Esophagus squamous epithelium (tissue), 5 donors: ENCODE measurements around the gene EDA. TPM values are rescaled to one million over a fixed set of nuclear protein-coding genes. Genes with fewer than 3 reads are reported as not detected.

ENCODE experiments used
- DNase-seq: peaks from one replicate; lab custom pipeline; 2025; lab: John Stamatoyannopoulos, UW
- H3K27ac ChIP-seq, 4 donors: fragments of 200-600 bp; sonication (generic); one replicate each; pipeline ENCODE4 v1.5.1; 2016 to 2019; ENCODE audit warnings: mild to moderate bottlenecking in 1 of 4
- H3K27me3 ChIP-seq, 4 donors: fragments of 200-600 bp; sonication (generic); 1 replicate in 3 of 4; 2 replicates in 1 of 4; pipeline versions ENCODE4 v1.5.1 to v1.6.0; 2017 to 2021; ENCODE audit warnings: antibody characterized with exemption in 1 of 4
- H3K36me3 ChIP-seq, 3 donors: fragments of 200-600 bp; sonication (generic); one replicate each; pipeline ENCODE4 v1.5.1; 2016 to 2019
- H3K4me1 ChIP-seq, 3 donors: fragments of 200-600 bp; sonication (generic); one replicate each; pipeline ENCODE4 v1.5.1; 2017 to 2019
- H3K4me3 ChIP-seq, 4 donors: fragments of 200-600 bp; sonication (generic); 1 replicate in 3 of 4; 2 replicates in 1 of 4; pipeline ENCODE4 v1.5.1; 2016 to 2019; ENCODE audit warnings: mild to moderate bottlenecking in 2 of 4, moderate library complexity in 1 of 4
- H3K9me3 ChIP-seq, 3 donors: fragments of 200-600 bp; sonication (generic); one replicate each; pipeline ENCODE4 v1.5.1; 2016 to 2019
- CTCF ChIP-seq, 6 experiments: fragments of 450-650 bp in 4 of 6; fragments of 200-600 bp in 2 of 6; sonication (generic) in 2 of 6; IDR thresholded peaks; one replicate each; pipeline ENCODE4 v1.5.1; 2016 to 2019; ENCODE audit warnings: antibody characterized with exemption in 6 of 6, mild to moderate bottlenecking in 4 of 6, moderate library complexity in 4 of 6
- POLR2A ChIP-seq, 4 donors: fragments of 450-650 bp; IDR thresholded peaks; one replicate each; pipeline ENCODE4 v1.6.1; 2017; ENCODE audit warnings: antibody characterized with exemption in 4 of 4, mild to moderate bottlenecking in 4 of 4, moderate library complexity in 3 of 4
- WGBS, 2 donors: methylation state at CpG; one replicate each; pipeline ENCODE4 v1.1.5; 2018; 5-methylcytosine and 5-hydroxymethylcytosine counted together
- intact Hi-C: fragments of 100-400 bp; cut with DNase I; formaldehyde crosslinking; loops from one replicate; pipeline ENCODE4 v1.15.0; 2022
- total RNA-seq, 4 donors: library from RNA; depleted of rRNA; stranded (reverse); fragments of >200 nt; gene quantifications; one replicate each; pipeline ENCODE4 v1.1.0, GENCODE V29; 2016
- donor health status: DM: yes; HTN: yes; CAD: no.

The EDA gene
- total RNA-seq, 4 donors from 2014 or later, result 1.5 to 2.9 (median 2.4) TPM

DNA sequence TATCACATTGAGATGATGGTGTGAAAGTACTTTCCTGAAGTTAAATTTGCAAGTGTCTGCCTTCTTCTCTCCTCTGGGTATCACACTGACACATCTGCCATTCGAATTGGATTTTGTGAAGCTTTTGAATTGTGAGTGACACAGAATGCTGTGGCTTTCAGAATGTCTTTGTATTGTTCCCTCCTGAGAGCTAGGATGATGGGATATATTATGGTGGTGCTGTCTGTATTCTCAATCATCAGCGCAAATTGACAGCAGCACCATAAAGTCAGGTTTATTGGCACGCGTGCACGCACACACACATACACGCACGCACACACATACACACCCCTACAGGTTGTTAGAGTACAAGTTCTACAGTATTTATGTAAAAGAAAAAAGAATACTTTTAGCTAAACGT is 290.5 kb downstream of the EDA start:
- Histone ChIP-seq H3K27ac (no peak overlapping the region), H3K9me3 (no peaks in the 10 kb centered on the region), H3K27me3 (no peaks in the 10 kb centered on the region), H3K4me1 (no peaks in the 10 kb centered on the region), H3K4me3 (no peak overlapping the region), H3K36me3 (no peaks in the 10 kb centered on the region)
- 81 to 84% methylated on average over 6 to 8 of the region's 8 CpGs for WGBS, 2 donors
- DNase-seq, result no peak
- intact Hi-C loops, result no loop called here
- TF ChIP-seq CTCF (IDR thresholded peaks at IDR 0.05) (no peak), POLR2A (IDR thresholded peaks at IDR 0.05) (no peak)

DNA sequence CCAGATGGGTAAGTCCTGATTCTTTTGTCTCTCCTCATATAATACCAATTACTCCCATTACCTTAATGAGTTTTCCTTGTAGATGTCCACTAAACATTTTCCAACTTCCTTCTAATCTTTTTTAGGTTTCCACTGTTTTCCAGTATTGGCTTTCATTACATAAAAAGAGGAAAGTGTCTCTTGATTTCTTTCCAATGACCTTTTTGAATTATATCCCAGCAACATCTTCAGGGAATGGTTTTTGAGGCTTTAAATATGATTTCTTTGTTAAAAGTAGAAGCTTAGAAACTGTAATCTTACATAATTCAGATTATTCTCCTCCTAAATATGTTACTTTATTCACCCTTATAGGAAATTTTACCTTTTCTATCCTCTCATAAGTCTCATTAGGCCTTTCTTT is 298.9 kb downstream of the EDA start:
- Histone ChIP-seq H3K9me3 (peaks cover 0 to 3% (median 0%) of the 10 kb centered on the region in 3 donors), H3K27ac (no peak overlapping the region), H3K36me3 (no peaks in the 10 kb centered on the region), H3K27me3 (no peaks in the 10 kb centered on the region), H3K4me1 (no peaks in the 10 kb centered on the region), H3K4me3 (no peak overlapping the region)
- intact Hi-C loops, result no loop called here
- TF ChIP-seq POLR2A (IDR thresholded peaks at IDR 0.05) (no peak), CTCF (IDR thresholded peaks at IDR 0.05) (no peak)
- no peak for DNase-seq

- no peaks in the 10 kb centered on the region for H3K27me3 ChIP-seq
- intact Hi-C loops, result no loop called here
Observed at GRCh38 chrX:69919749-69920148, 303.8 kb downstream of the EDA start.

DNA sequence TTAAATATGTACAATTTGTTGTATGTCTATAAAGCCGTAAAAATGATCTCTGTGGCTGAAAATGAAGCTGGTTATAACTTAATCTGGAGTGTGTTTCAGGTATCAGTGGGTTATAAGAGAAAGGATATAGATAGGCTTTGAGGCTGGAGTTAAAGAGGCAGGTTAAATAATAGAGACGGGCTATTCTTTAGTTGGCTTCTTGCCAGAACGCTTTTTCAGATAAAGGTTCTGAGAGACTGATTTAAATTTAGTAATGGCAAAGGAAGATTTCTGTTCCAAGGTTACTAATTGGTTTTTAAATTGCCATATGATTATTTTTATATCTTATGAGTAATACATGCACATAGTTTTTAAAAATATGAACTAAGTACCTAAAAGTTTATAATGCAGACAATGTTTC is 316.4 kb downstream of the EDA start:
- Histone ChIP-seq H3K9me3 (no peaks in the 10 kb centered on the region), H3K27me3 (no peaks in the 10 kb centered on the region), H3K36me3 (no peaks in the 10 kb centered on the region), H3K4me1 (no peaks in the 10 kb centered on the region), H3K27ac (no peak overlapping the region), H3K4me3 (no peak overlapping the region)
- WGBS, 2 donors, result 60 to 67% methylated on average over 3 of the region's 3 CpGs
- intact Hi-C loops, result no loop called here
- no peak for TF ChIP-seq CTCF (IDR thresholded peaks at IDR 0.05)
- TF ChIP-seq POLR2A (IDR thresholded peaks at IDR 0.05), result no peak
- no peak for DNase-seq

More at GRCh38 chrX:69919749-69920148, 303.8 kb downstream of the EDA start:
- Histone ChIP-seq H3K9me3 (no peaks in the 10 kb centered on the region), H3K4me1 (no peaks in the 10 kb centered on the region), H3K36me3 (no peaks in the 10 kb centered on the region), H3K4me3 (no peak overlapping the region), H3K27ac (no peak overlapping the region)
- no peak for DNase-seq
- no peak for TF ChIP-seq CTCF (IDR thresholded peaks at IDR 0.05)
- no peak for TF ChIP-seq POLR2A (IDR thresholded peaks at IDR 0.05)

GRCh38 chrX:69948276-69948797 is 332.4 kb downstream of the EDA start:
- TF ChIP-seq POLR2A (IDR thresholded peaks at IDR 0.05) (no peak), CTCF (IDR thresholded peaks at IDR 0.05) (no peak)
- Histone ChIP-seq H3K9me3 (no peaks in the 10 kb centered on the region), H3K4me3 (no peak overlapping the region), H3K27ac (no peak overlapping the region), H3K4me1 (no peaks in the 10 kb centered on the region), H3K27me3 (no peaks in the 10 kb centered on the region), H3K36me3 (no peaks in the 10 kb centered on the region)
- 44 to 100% methylated on average over 2 of the region's 2 CpGs for WGBS, 2 donors
- DNase-seq, result no peak
- intact Hi-C loops, result no loop called here
